Lower leg skin (tissue), 3 donors: ENCODE results near the gene RPS10.
"Not testable (repeated sequence)": the region's sequence is repeated elsewhere in the genome, so short reads cannot be mapped to it uniquely, and the experiment has no call there.

Experiments
- CTCF ChIP-seq, 3 donors: fragments of 450-650 bp; IDR thresholded peaks; one replicate each; pipeline ENCODE4 v1.5.1; 2016; ENCODE audit warnings: antibody characterized with exemption in 3 of 3, mild to moderate bottlenecking in 3 of 3, moderate library complexity in 2 of 3
- POLR2A ChIP-seq, 2 donors: fragments of 450-650 bp; IDR thresholded peaks; one replicate each; pipeline ENCODE4 v1.6.1; 2016 to 2017; ENCODE audit warnings: antibody characterized with exemption in 2 of 2, mild to moderate bottlenecking in 1 of 2, moderate library complexity in 1 of 2

- not testable (repeated sequence) for TF ChIP-seq CTCF, POLR2A (IDR thresholded peaks at IDR 0.05)
These were observed 18.0 kb downstream of the RPS10 start for GRCh38 chr6:34407915-34408314.
